HEK293 (cell line): ENCODE data around the gene NEURL4.

Experiments used
- CTCF ChIP-seq: fragments of 450-650 bp; formaldehyde crosslinking; IDR thresholded peaks from 2 replicates; pipeline ENCODE4 v1.5.1; 2016; ENCODE audit warnings: missing biosample characterization, missing genetic modification characterization
- GLI2 ChIP-seq: fragments of 450-650 bp; formaldehyde crosslinking; IDR thresholded peaks from 2 replicates; pipeline ENCODE4; 2017; ENCODE audit warnings: missing biosample characterization, missing genetic modification characterization, low read depth, borderline replicate concordance
- KLF9 ChIP-seq: fragments of 450-650 bp; formaldehyde crosslinking; IDR thresholded peaks from 2 replicates; pipeline ENCODE4 v1.5.1; 2016; ENCODE audit warnings: missing biosample characterization, missing genetic modification characterization, low read depth
- PRDM1 ChIP-seq: fragments of 450-650 bp; formaldehyde crosslinking; IDR thresholded peaks from 2 replicates; pipeline ENCODE4; 2016; ENCODE audit warnings: missing biosample characterization, missing genetic modification characterization
- PRDM10 ChIP-seq: fragments of 450-650 bp; formaldehyde crosslinking; IDR thresholded peaks from 2 replicates; pipeline ENCODE4 v1.5.1; 2016; ENCODE audit warnings: missing biosample characterization, missing genetic modification characterization
- REST ChIP-seq: fragments of 450-650 bp; formaldehyde crosslinking; IDR thresholded peaks from 2 replicates; pipeline ENCODE4 v1.5.1; 2016; ENCODE audit warnings: missing biosample characterization, missing genetic modification characterization
- SCRT2 ChIP-seq: fragments of 450-650 bp; formaldehyde crosslinking; IDR thresholded peaks from 2 replicates; pipeline ENCODE4 v1.5.1; 2016; ENCODE audit warnings: missing biosample characterization, missing genetic modification characterization
- SP3 ChIP-seq: fragments of 450-650 bp; formaldehyde crosslinking; IDR thresholded peaks from 2 replicates; pipeline ENCODE4 v1.5.1; 2016; ENCODE audit warnings: missing biosample characterization, missing genetic modification characterization
- SP7 ChIP-seq: fragments of 450-650 bp; formaldehyde crosslinking; IDR thresholded peaks from 2 replicates; pipeline ENCODE4 v1.5.1; 2016; ENCODE audit warnings: missing biosample characterization, missing genetic modification characterization
- TSHZ1 ChIP-seq: fragments of 450-650 bp; formaldehyde crosslinking; IDR thresholded peaks from 2 replicates; pipeline ENCODE4 v1.5.1; 2016; ENCODE audit warnings: missing biosample characterization, missing genetic modification characterization, borderline replicate concordance
- WT1 ChIP-seq: fragments of 450-650 bp; formaldehyde crosslinking; IDR thresholded peaks from 2 replicates; pipeline ENCODE4 v1.5.1; 2016; ENCODE audit warnings: missing biosample characterization, missing genetic modification characterization
- ZBTB10 ChIP-seq: fragments of 450-650 bp; formaldehyde crosslinking; IDR thresholded peaks from 2 replicates; pipeline ENCODE4 v1.5.1; 2016; ENCODE audit warnings: missing biosample characterization, missing genetic modification characterization
- ZEB2 ChIP-seq: fragments of 450-650 bp; formaldehyde crosslinking; IDR thresholded peaks from 2 replicates; pipeline ENCODE4 v1.5.1; 2016; ENCODE audit warnings: missing biosample characterization, missing genetic modification characterization
- ZNF138 ChIP-seq: fragments of 450-650 bp; formaldehyde crosslinking; IDR thresholded peaks from 2 replicates; pipeline ENCODE4 v1.5.1; 2016; ENCODE audit warnings: missing biosample characterization, missing genetic modification characterization, borderline replicate concordance
- ZNF155 ChIP-seq: fragments of 450-650 bp; formaldehyde crosslinking; IDR thresholded peaks from 2 replicates; pipeline ENCODE4 v1.5.1; 2016; ENCODE audit warnings: missing biosample characterization, missing genetic modification characterization
- ZNF473 ChIP-seq: fragments of 450-650 bp; formaldehyde crosslinking; IDR thresholded peaks from 2 replicates; pipeline ENCODE4 v1.5.1; 2017; ENCODE audit warnings: missing biosample characterization, missing genetic modification characterization
- ZNF548 ChIP-seq: fragments of 450-650 bp; formaldehyde crosslinking; IDR thresholded peaks from 2 replicates; pipeline ENCODE4 v1.5.1; 2016; ENCODE audit warnings: missing biosample characterization, missing genetic modification characterization
- ZNF549 ChIP-seq: fragments of 450-650 bp; IDR thresholded peaks from 2 replicates; pipeline ENCODE4 v1.5.1; 2018; ENCODE audit warnings: missing biosample characterization, missing genetic modification characterization, mild to moderate bottlenecking, inconsistent platforms, moderate library complexity
- ZNF704 ChIP-seq: fragments of 450-650 bp; formaldehyde crosslinking; IDR thresholded peaks from 2 replicates; pipeline ENCODE4 v1.5.1; 2016; ENCODE audit warnings: missing biosample characterization, missing genetic modification characterization

Gene NEURL4

GRCh38 chr17:7308625-7309433 is 20.3 kb downstream of the NEURL4 start (continued):
- no peak for TF ChIP-seq ZNF704 (tag by site-specific recombination)
- no peak for TF ChIP-seq ZBTB10 (tag by site-specific recombination)
- TF ChIP-seq TSHZ1: no peak
- peak; percentile 95 for TF ChIP-seq SP7 (tag by site-specific recombination)
- no peak for TF ChIP-seq ZNF473 (tag by site-specific recombination)
- no peak for TF ChIP-seq ZNF155
- TF ChIP-seq ZEB2 (tag by site-specific recombination): 0 out of 2 replicates have a peak, but pooled peaks have one; percentile 49
- peak; percentile 99 for TF ChIP-seq PRDM10 (tag by site-specific recombination)
- peak; percentile 98 for TF ChIP-seq PRDM1 (tag by site-specific recombination)
- TF ChIP-seq SP3 (tag by site-specific recombination): peak; percentile 86
- no peak for TF ChIP-seq WT1 (tag by site-specific recombination)
- TF ChIP-seq CTCF: no peak
- TF ChIP-seq GLI2: no peak
- TF ChIP-seq ZNF138 (tag by site-specific recombination): no peak
- TF ChIP-seq SCRT2 (tag by site-specific recombination): peak; percentile 89
- peak; percentile 59; the same call in 1 of the 2 replicates for TF ChIP-seq KLF9
- peak; percentile 92 for TF ChIP-seq REST
- TF ChIP-seq ZNF549: no peak
- no peak for TF ChIP-seq ZNF548 (tag by site-specific recombination)
